ENCODE data around the gene TRPM3. TPM values are rescaled to one million over a fixed set of nuclear protein-coding genes. Genes with fewer than 3 reads are reported as not detected.

TRPM3 gene
- total RNA-seq, 1 donor from 2014 or later, result 0.15 TPM

GRCh38 chr9:70517926-70518610, 603.4 kb downstream of the TRPM3 start:
- intact Hi-C loops (cut with DNase I), result no loop called here
- no peaks in the 10 kb centered on the region for H3K4me1 ChIP-seq
- TF ChIP-seq, protein P1, sequence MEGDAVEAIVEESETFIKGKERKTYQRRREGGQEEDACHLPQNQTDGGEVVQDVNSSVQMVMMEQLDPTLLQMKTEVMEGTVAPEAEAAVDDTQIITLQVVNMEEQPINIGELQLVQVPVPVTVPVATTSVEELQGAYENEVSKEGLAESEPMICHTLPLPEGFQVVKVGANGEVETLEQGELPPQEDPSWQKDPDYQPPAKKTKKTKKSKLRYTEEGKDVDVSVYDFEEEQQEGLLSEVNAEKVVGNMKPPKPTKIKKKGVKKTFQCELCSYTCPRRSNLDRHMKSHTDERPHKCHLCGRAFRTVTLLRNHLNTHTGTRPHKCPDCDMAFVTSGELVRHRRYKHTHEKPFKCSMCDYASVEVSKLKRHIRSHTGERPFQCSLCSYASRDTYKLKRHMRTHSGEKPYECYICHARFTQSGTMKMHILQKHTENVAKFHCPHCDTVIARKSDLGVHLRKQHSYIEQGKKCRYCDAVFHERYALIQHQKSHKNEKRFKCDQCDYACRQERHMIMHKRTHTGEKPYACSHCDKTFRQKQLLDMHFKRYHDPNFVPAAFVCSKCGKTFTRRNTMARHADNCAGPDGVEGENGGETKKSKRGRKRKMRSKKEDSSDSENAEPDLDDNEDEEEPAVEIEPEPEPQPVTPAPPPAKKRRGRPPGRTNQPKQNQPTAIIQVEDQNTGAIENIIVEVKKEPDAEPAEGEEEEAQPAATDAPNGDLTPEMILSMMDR (IDR thresholded peaks at IDR 0.05), result no peak
- H3K27me3 ChIP-seq (ENCODE audit: low read depth), result no peaks in the 10 kb centered on the region
- no peak overlapping the region for H3K27ac ChIP-seq
- no peak overlapping the region for H3K4me3 ChIP-seq
- DNase-seq (no peak), ATAC-seq (no peak)
- no peaks in the 10 kb centered on the region for H3K9me3 ChIP-seq
- no peaks in the 10 kb centered on the region for H3K36me3 ChIP-seq

DNA sequence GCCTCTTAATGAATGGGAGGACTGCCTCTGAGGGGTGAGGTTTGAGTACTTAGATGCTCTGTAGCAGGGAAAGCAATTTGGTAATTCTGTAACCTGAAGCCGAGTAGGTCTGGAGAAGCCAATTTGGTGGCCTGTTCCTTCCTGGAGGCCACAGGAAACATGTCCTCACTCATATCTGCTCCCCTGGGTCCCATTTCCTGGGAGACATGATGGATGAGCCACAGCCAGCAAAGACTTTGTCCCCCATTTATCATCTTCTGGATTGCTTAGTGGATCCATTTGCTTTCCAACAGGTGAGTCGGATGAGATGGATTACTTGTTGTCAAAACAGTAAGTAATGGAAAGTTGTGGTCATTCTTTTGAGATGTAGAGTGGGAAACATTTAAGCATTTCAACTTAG, 607.1 kb downstream of the TRPM3 start:
- TF ChIP-seq, protein P1 (IDR thresholded peaks at IDR 0.05), result no peak
- H3K4me3 ChIP-seq, result no peak overlapping the region
- no peaks in the 10 kb centered on the region for H3K36me3 ChIP-seq
- no peak for DNase-seq
- H3K9me3 ChIP-seq, result no peaks in the 10 kb centered on the region
- no peaks in the 10 kb centered on the region for H3K27me3 ChIP-seq (ENCODE audit: low read depth)
- no peaks in the 10 kb centered on the region for H3K4me1 ChIP-seq
- no peak for ATAC-seq
- no peak overlapping the region for H3K27ac ChIP-seq
- intact Hi-C loops (cut with DNase I), result no loop called here

DNA sequence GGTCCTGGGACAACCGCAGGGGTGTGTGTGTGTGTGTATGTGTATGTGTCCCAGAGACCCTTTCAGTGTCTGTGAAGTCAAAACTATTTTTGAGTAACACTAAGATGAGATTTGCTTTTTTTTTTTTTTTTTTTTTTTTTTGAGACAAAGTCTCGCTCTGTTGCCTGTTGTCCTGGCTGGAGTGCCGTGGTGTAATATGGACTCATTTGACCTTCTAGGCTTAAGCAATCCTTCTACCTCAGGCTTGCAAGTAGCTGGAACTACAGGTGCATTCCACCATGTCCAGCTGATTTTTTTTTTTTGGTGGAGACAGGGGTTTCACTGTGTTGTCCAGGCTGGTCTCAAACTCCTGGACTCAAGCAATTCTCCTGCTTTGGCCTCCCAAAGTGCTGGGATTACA, 609.6 kb downstream of the TRPM3 start:
- TF ChIP-seq, protein P1 (IDR thresholded peaks at IDR 0.05), result no peak
- no peak overlapping the region for H3K4me3 ChIP-seq
- H3K4me1 ChIP-seq, result no peaks in the 10 kb centered on the region
- no peaks in the 10 kb centered on the region for H3K36me3 ChIP-seq
- ATAC-seq (no peak), DNase-seq (no peak)
- no peaks in the 10 kb centered on the region for H3K9me3 ChIP-seq
- H3K27ac ChIP-seq, result no peak overlapping the region
- intact Hi-C loops (cut with DNase I), result no loop called here
- H3K27me3 ChIP-seq (ENCODE audit: low read depth), result no peaks in the 10 kb centered on the region

GRCh38 chr9:70510157-70510770, 611.2 kb downstream of the TRPM3 start:
- H3K4me1 ChIP-seq, result no peaks in the 10 kb centered on the region
- ATAC-seq (peak; percentile 60), DNase-seq (peak; percentile 59)
- no peak overlapping the region for H3K4me3 ChIP-seq
- H3K27ac ChIP-seq, result no peak overlapping the region
- H3K36me3 ChIP-seq, result no peaks in the 10 kb centered on the region
- intact Hi-C loops (cut with DNase I), result no loop called here
- H3K9me3 ChIP-seq, result no peaks in the 10 kb centered on the region
- TF ChIP-seq, protein P1 (IDR thresholded peaks at IDR 0.05), result peak; percentile 54
- no peaks in the 10 kb centered on the region for H3K27me3 ChIP-seq (ENCODE audit: low read depth)

DNA sequence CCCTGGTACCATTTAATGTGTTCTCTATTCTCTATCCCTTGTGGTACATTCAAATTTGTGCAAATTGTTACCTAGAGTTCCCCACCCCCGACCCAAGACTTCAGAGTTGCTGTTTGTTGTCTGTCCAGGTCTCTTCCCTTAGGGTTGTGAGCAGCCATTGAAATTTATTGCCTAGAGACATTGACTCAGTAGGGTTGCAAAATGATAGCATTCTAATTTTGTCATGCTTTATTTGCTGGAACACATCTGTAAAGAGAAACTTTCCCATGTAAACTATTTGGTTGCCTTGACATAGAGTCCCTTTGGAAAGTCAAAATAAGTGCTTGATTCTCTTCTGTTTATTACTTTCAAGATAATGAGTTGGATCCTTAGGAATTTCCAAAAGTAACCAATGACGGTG, 615.3 kb downstream of the TRPM3 start:
- Histone ChIP-seq H3K27me3 (ENCODE audit: low read depth) (no peaks in the 10 kb centered on the region), H3K9me3 (no peaks in the 10 kb centered on the region), H3K4me3 (no peak overlapping the region), H3K27ac (no peak overlapping the region), H3K36me3 (no peaks in the 10 kb centered on the region), H3K4me1 (peaks cover 3% of the 10 kb centered on the region)
- DNase-seq, result no peak
- ATAC-seq, result no peak
- intact Hi-C loops (cut with DNase I), result no loop called here
- TF ChIP-seq, protein P1 (IDR thresholded peaks at IDR 0.05), result no peak
